Measurements from ENCODE around the gene PCDHGB5. TPM values are rescaled to one million over a fixed set of nuclear protein-coding genes. Genes with fewer than 3 reads are reported as not detected.
"Not testable (repeated sequence)": the region's sequence is repeated elsewhere in the genome, so short reads cannot be mapped to it uniquely, and the experiment has no call there.

Gene PCDHGB5
- total and polyA plus RNA-seq, 4 donors: 2.0 to 18.2 (median 8.4) TPM

- no peak for DNase-seq
Measured at GRCh38 chr5:141427783-141428426, 30.2 kb downstream of the PCDHGB5 start.

GRCh38 chr5:141430332-141431113 is 32.8 kb downstream of the PCDHGB5 start, which contains the start of gene PCDHGA12:
Gene PCDHGA12, plus strand, starts transcription at chr5:141430507. Its CDS starts 253 bp downstream, at chr5:141430760.
- Histone ChIP-seq H3K4me3 (ENCODE audit: low read length in 2 of 2) (no peak within 1 kb of the TSS), H3K27me3 (ENCODE audit: control insufficient read depth in 1 of 2, insufficient read depth in 2 of 2, low read length in 1 of 2) (no peaks in the 10 kb centered on the region), H3K4me1 (ENCODE audit: control insufficient read depth in 1 of 2, insufficient read depth in 2 of 2, low read length in 2 of 2) (no peaks in the 10 kb centered on the region), H3K27ac (ENCODE audit: low read depth in 1 of 2, low read length in 2 of 2) (no peak within 1 kb of the TSS), H3K36me3 (ENCODE audit: control insufficient read depth in 1 of 2, insufficient read depth in 2 of 2, low read length in 1 of 2) (no peaks in the 10 kb centered on the region), H3K9me3 (ENCODE audit: control insufficient read depth, low read length) (peaks cover 39% of the 10 kb centered on the region)
- ATAC-seq (ENCODE audit: low FRiP score) (peak; percentile 72), DNase-seq (peak in 1 of 2 donors; percentile 77)
- intact Hi-C loops (cut with DNase I): no loop called here
- 12 to 15% methylated on average over 33 of the region's 33 CpGs for WGBS, 2 donors

More at GRCh38 chr5:141427783-141428426, 30.2 kb downstream of the PCDHGB5 start:
- WGBS, 2 donors: 35 to 39% methylated on average over 53 of the region's 53 CpGs
- Histone ChIP-seq H3K4me1 (ENCODE audit: control insufficient read depth in 1 of 2, insufficient read depth in 2 of 2, low read length in 2 of 2) (no peaks in the 10 kb centered on the region), H3K27ac (ENCODE audit: low read depth in 1 of 2, low read length in 2 of 2) (no peak overlapping the region), H3K9me3 (ENCODE audit: control insufficient read depth, low read length) (peaks cover 40% of the 10 kb centered on the region), H3K36me3 (ENCODE audit: control insufficient read depth in 1 of 2, insufficient read depth in 2 of 2, low read length in 1 of 2) (no peaks in the 10 kb centered on the region), H3K4me3 (ENCODE audit: low read length in 2 of 2) (no peak overlapping the region), H3K27me3 (ENCODE audit: control insufficient read depth in 1 of 2, insufficient read depth in 2 of 2, low read length in 1 of 2) (no peaks in the 10 kb centered on the region)
- intact Hi-C loops (cut with DNase I): no loop called here
- ATAC-seq (ENCODE audit: low FRiP score): no peak

GRCh38 chr5:141431286-141431685 is 33.5 kb downstream of the PCDHGB5 start:
- Histone ChIP-seq H3K36me3 (ENCODE audit: control insufficient read depth in 1 of 2, insufficient read depth in 2 of 2, low read length in 1 of 2) (no peaks in the 10 kb centered on the region), H3K4me1 (ENCODE audit: control insufficient read depth in 1 of 2, insufficient read depth in 2 of 2, low read length in 2 of 2) (no peaks in the 10 kb centered on the region), H3K4me3 (ENCODE audit: low read length in 2 of 2) (no peak overlapping the region), H3K9me3 (ENCODE audit: control insufficient read depth, low read length) (peaks cover 36% of the 10 kb centered on the region), H3K27me3 (ENCODE audit: control insufficient read depth in 1 of 2, insufficient read depth in 2 of 2, low read length in 1 of 2) (no peaks in the 10 kb centered on the region), H3K27ac (ENCODE audit: low read depth in 1 of 2, low read length in 2 of 2) (no peak overlapping the region)
- intact Hi-C loops (cut with DNase I): no loop called here
- no peak for ATAC-seq (ENCODE audit: low FRiP score)
- 12 to 15% methylated on average over 37 of the region's 37 CpGs for WGBS, 2 donors
- DNase-seq: no peak

- intact Hi-C loops (cut with DNase I); H3K27me3 ChIP-seq (ENCODE audit: control insufficient read depth in 1 of 2, insufficient read depth in 2 of 2, low read length in 1 of 2); H3K4me1 ChIP-seq (ENCODE audit: control insufficient read depth in 1 of 2, insufficient read depth in 2 of 2, low read length in 2 of 2); H3K27ac ChIP-seq (ENCODE audit: low read depth in 1 of 2, low read length in 2 of 2); H3K4me3 ChIP-seq (ENCODE audit: low read length in 2 of 2); DNase-seq; ATAC-seq (ENCODE audit: low FRiP score); H3K36me3 ChIP-seq (ENCODE audit: control insufficient read depth in 1 of 2, insufficient read depth in 2 of 2, low read length in 1 of 2): not testable (repeated sequence)
- 27 to 29% methylated on average over 35 to 38 of the region's 38 CpGs for WGBS, 2 donors
- peaks cover 31% of the 10 kb centered on the region for H3K9me3 ChIP-seq (ENCODE audit: control insufficient read depth, low read length)
Measured at GRCh38 chr5:141432308-141432707, 34.6 kb downstream of the PCDHGB5 start.

- H3K27ac ChIP-seq (ENCODE audit: low read depth in 1 of 2, low read length in 2 of 2); DNase-seq; H3K4me3 ChIP-seq (ENCODE audit: low read length in 2 of 2); ATAC-seq (ENCODE audit: low FRiP score); H3K27me3 ChIP-seq (ENCODE audit: control insufficient read depth in 1 of 2, insufficient read depth in 2 of 2, low read length in 1 of 2); H3K36me3 ChIP-seq (ENCODE audit: control insufficient read depth in 1 of 2, insufficient read depth in 2 of 2, low read length in 1 of 2); H3K4me1 ChIP-seq (ENCODE audit: control insufficient read depth in 1 of 2, insufficient read depth in 2 of 2, low read length in 2 of 2); intact Hi-C loops (cut with DNase I): not testable (repeated sequence)
- 21 to 23% methylated on average over 25 to 29 of the region's 29 CpGs for WGBS, 2 donors
- peaks cover 29% of the 10 kb centered on the region for H3K9me3 ChIP-seq (ENCODE audit: control insufficient read depth, low read length)
Measured at GRCh38 chr5:141432726-141433125, 35.0 kb downstream of the PCDHGB5 start.

GRCh38 chr5:141434006-141434405 is 36.3 kb downstream of the PCDHGB5 start:
- no peaks in the 10 kb centered on the region for H3K36me3 ChIP-seq (ENCODE audit: control insufficient read depth in 1 of 2, insufficient read depth in 2 of 2, low read length in 1 of 2)
- no peak overlapping the region for H3K4me3 ChIP-seq (ENCODE audit: low read length in 2 of 2)
- ATAC-seq (ENCODE audit: low FRiP score) (no peak), DNase-seq (no peak)
- no peaks in the 10 kb centered on the region for H3K27me3 ChIP-seq (ENCODE audit: control insufficient read depth in 1 of 2, insufficient read depth in 2 of 2, low read length in 1 of 2)
- 73 to 76% methylated on average over 2 of the region's 2 CpGs for whole genome bisulfite sequencing, 2 donors
- no peak overlapping the region for H3K27ac ChIP-seq (ENCODE audit: low read depth in 1 of 2, low read length in 2 of 2)
- peaks cover 24% of the 10 kb centered on the region for H3K9me3 ChIP-seq (ENCODE audit: control insufficient read depth, low read length)
- no peaks in the 10 kb centered on the region for H3K4me1 ChIP-seq (ENCODE audit: control insufficient read depth in 1 of 2, insufficient read depth in 2 of 2, low read length in 2 of 2)
- intact Hi-C loops (cut with DNase I): no loop called here

- WGBS, 2 donors: 89 to 93% methylated on average over 2 of the region's 2 CpGs
- intact Hi-C loops (cut with DNase I): no loop called here
- peaks cover 24% of the 10 kb centered on the region for H3K9me3 ChIP-seq (ENCODE audit: control insufficient read depth, low read length)
- ATAC-seq (ENCODE audit: low FRiP score): no peak
- H3K36me3 ChIP-seq (ENCODE audit: control insufficient read depth in 1 of 2, insufficient read depth in 2 of 2, low read length in 1 of 2): no peaks in the 10 kb centered on the region
- no peaks in the 10 kb centered on the region for H3K4me1 ChIP-seq (ENCODE audit: control insufficient read depth in 1 of 2, insufficient read depth in 2 of 2, low read length in 2 of 2)
- no peak overlapping the region for H3K27ac ChIP-seq (ENCODE audit: low read depth in 1 of 2, low read length in 2 of 2)
- DNase-seq: no peak
- no peaks in the 10 kb centered on the region for H3K27me3 ChIP-seq (ENCODE audit: control insufficient read depth in 1 of 2, insufficient read depth in 2 of 2, low read length in 1 of 2)
- no peak overlapping the region for H3K4me3 ChIP-seq (ENCODE audit: low read length in 2 of 2)
Measured at GRCh38 chr5:141437221-141437620, 39.5 kb downstream of the PCDHGB5 start.

GRCh38 chr5:141439411-141440141 is 41.8 kb downstream of the PCDHGB5 start:
- H3K4me3 ChIP-seq (ENCODE audit: low read length in 2 of 2): peak overlapping the region in 1 of 2 donors; percentile 26
- DNase-seq (no peak), ATAC-seq (ENCODE audit: low FRiP score) (no peak)
- no peaks in the 10 kb centered on the region for H3K4me1 ChIP-seq (ENCODE audit: control insufficient read depth in 1 of 2, insufficient read depth in 2 of 2, low read length in 2 of 2)
- no peak overlapping the region for H3K27ac ChIP-seq (ENCODE audit: low read depth in 1 of 2, low read length in 2 of 2)
- H3K36me3 ChIP-seq (ENCODE audit: control insufficient read depth in 1 of 2, insufficient read depth in 2 of 2, low read length in 1 of 2): no peaks in the 10 kb centered on the region
- intact Hi-C loops (cut with DNase I): no loop called here
- H3K27me3 ChIP-seq (ENCODE audit: control insufficient read depth in 1 of 2, insufficient read depth in 2 of 2, low read length in 1 of 2): no peaks in the 10 kb centered on the region
- WGBS, 2 donors: 64 to 65% methylated on average over 10 of the region's 10 CpGs
- H3K9me3 ChIP-seq (ENCODE audit: control insufficient read depth, low read length): peaks cover 18% of the 10 kb centered on the region

All from aorta (tissue), 5 donors.